Measurements from ENCODE around the gene IGDCC3. TPM values are rescaled to one million over a fixed set of nuclear protein-coding genes. Genes with fewer than 3 reads are reported as not detected.

Gene IGDCC3
- total and polyA plus RNA-seq, 10 of the 15 experiments (the other 5 are each of a cell fraction or from before 2014, with no cell fraction given): 0.10 to 0.20 (median 0.15) TPM; not detected in 7

DNA sequence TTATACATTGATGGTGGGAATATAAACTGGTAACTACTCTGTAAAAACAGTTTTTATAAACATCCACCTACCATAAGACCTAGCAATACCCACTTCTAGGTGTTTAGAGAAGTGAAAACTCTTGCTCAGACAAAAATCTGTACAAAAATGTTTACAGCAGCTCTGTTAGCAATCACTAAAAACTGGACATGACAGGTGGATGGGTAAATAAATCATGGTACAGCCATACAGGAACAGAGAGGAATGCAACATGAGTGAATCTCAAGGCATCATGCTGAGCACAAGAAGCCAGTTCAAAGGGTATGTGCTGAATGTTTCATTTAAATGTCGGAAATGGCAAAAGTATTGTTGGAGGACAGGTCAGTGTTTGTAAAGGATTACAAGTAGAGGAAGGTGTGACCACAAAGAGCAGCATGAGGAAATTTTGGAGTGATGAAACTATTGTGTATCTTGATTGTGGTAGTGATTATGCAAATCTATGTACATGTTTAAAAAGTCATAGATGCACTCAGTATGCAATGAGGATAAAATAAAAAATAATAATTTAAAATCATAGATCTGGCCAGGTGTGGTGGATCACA is 84.8 kb downstream of the IGDCC3 start:
- FAIRE-seq: no peak
- Histone ChIP-seq H3K27me3 (replicated peaks in 1 of 2; ENCODE audit: control insufficient read depth in 2 of 2, insufficient read depth in 2 of 2, low read length in 1 of 2) (no peaks in the 10 kb centered on the region), H2AFZ (ENCODE audit: control insufficient read depth, low read depth, low read length) (no peak overlapping the region), H3K4me2 (ENCODE audit: control insufficient read depth, insufficient read depth) (no peak overlapping the region), H3K79me2 (ENCODE audit: control insufficient read depth, insufficient read depth, low read length) (no peaks in the 10 kb centered on the region), H3K9ac (ENCODE audit: control insufficient read depth, insufficient read depth, low read length) (no peak overlapping the region), H3K27ac (ENCODE audit: control insufficient read depth, insufficient read depth) (no peak overlapping the region), H3K4me3 (no peak overlapping the region), H3K4me1 (ENCODE audit: control insufficient read depth, insufficient read depth, low read length) (peaks cover 6% of the 10 kb centered on the region), H3K9me3 (replicated peaks; ENCODE audit: control insufficient read depth, insufficient read depth, low read length) (no peaks in the 10 kb centered on the region), H4K20me1 (ENCODE audit: control insufficient read depth, insufficient read depth) (no peaks in the 10 kb centered on the region), H3K36me3 (ENCODE audit: control insufficient read depth in 2 of 2, insufficient read depth in 2 of 2, low read length in 1 of 2) (no peaks in the 10 kb centered on the region)
- ChIA-PET RAD21 (ENCODE audit: unreplicated experiment) (interaction anchor here (1.1 kb wide), 1 partner anchor 108 kb away, joined by 5 read pairs; the partner anchor contains the start of gene CLPX), POLR2A (interaction anchor here (0.7 kb wide), 1 partner anchor 635 kb away, joined by 4 read pairs; no protein-coding TSS in a partner anchor), SMC1A (ENCODE audit: uncharacterized antibody, unreplicated experiment) (no interaction called here), CTCF (no interaction called here)
- TF ChIP-seq SRF (IDR thresholded peaks at IDR 0.05; ENCODE audit: low read depth in 2 of 2, low read length in 2 of 2): no peak
- TF ChIP-seq GATAD2B (conservative IDR thresholded peaks at IDR 0.05; ENCODE audit: low read depth): no peak
- TF ChIP-seq, protein P1, sequence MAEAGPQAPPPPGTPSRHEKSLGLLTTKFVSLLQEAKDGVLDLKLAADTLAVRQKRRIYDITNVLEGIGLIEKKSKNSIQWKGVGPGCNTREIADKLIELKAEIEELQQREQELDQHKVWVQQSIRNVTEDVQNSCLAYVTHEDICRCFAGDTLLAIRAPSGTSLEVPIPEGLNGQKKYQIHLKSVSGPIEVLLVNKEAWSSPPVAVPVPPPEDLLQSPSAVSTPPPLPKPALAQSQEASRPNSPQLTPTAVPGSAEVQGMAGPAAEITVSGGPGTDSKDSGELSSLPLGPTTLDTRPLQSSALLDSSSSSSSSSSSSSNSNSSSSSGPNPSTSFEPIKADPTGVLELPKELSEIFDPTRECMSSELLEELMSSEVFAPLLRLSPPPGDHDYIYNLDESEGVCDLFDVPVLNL (IDR thresholded peaks at IDR 0.05; ENCODE audit: low read depth, low read length): no peak
- TF ChIP-seq EZH2 (IDR thresholded peaks at IDR 0.05; ENCODE audit: borderline replicate concordance, control insufficient read depth, low read depth, low read length): no peak
- TF ChIP-seq SMAD1 (IDR thresholded peaks at IDR 0.05; ENCODE audit: low read depth, partially characterized antibody): no peak
- TF ChIP-seq PKNOX1 (IDR thresholded peaks at IDR 0.05): peak; percentile 73
- TF ChIP-seq, protein P2, sequence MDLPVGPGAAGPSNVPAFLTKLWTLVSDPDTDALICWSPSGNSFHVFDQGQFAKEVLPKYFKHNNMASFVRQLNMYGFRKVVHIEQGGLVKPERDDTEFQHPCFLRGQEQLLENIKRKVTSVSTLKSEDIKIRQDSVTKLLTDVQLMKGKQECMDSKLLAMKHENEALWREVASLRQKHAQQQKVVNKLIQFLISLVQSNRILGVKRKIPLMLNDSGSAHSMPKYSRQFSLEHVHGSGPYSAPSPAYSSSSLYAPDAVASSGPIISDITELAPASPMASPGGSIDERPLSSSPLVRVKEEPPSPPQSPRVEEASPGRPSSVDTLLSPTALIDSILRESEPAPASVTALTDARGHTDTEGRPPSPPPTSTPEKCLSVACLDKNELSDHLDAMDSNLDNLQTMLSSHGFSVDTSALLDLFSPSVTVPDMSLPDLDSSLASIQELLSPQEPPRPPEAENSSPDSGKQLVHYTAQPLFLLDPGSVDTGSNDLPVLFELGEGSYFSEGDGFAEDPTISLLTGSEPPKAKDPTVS (IDR thresholded peaks at IDR 0.05; ENCODE audit: low read depth, low read length): no peak
- TF ChIP-seq IRF3 (IDR thresholded peaks at IDR 0.05): no peak
- TF ChIP-seq BACH1 (IDR thresholded peaks at IDR 0.05; ENCODE audit: borderline replicate concordance): no peak
- TF ChIP-seq SIX5 (IDR thresholded peaks at IDR 0.05; ENCODE audit: low read depth, low read length, severe bottlenecking): no peak
- TF ChIP-seq CBX5 (IDR thresholded peaks at IDR 0.05; ENCODE audit: low read depth): no peak
- no peak for TF ChIP-seq SREBF1 (IDR thresholded peaks at IDR 0.05; ENCODE audit: low read length)
- peak; percentile 32; the same call in 1 of the 2 replicates for TF ChIP-seq SPI1 (IDR thresholded peaks at IDR 0.05; ENCODE audit: borderline replicate concordance, insufficient read depth, low read depth, low read length)
- TF ChIP-seq RFX5 (IDR thresholded peaks at IDR 0.05; ENCODE audit: low read depth, low read length): no peak
- no peak for TF ChIP-seq NR2C2 (IDR thresholded peaks at IDR 0.05; ENCODE audit: borderline replicate concordance, control insufficient read depth, insufficient read length, low read depth)
- no peak for TF ChIP-seq ATF7 (IDR thresholded peaks at IDR 0.05; ENCODE audit: low read depth)
- intact Hi-C loops (cut with micrococcal nuclease; ENCODE audit: unreplicated experiment) (loop anchor here (10.0 kb wide), 1 partner anchor 468 kb away; the partner anchor contains the start of gene PIF1), in situ Hi-C loops (cut with MboI) (no loop called here)
- BruUV-seq (replicated peaks): no TSS peak
- no peak for DNase-seq (ENCODE audit: low read depth, low spot score)
- ATAC-seq: no peak
- WGBS (ENCODE audit: insufficient coverage, insufficient replicate concordance, low lambda C conversion rate, missing lambda C conversion rate): 0% methylated on average over 1 of the region's 1 CpG
